Cerebellar nuclear complex (tissue), 1 donor: ENCODE results near the gene DCD.

Experiments
- DNase-seq, 2 experiments: peaks; one replicate each; lab custom pipeline; 2025; lab: John Stamatoyannopoulos, UW

The DCD gene

GRCh38 chr12:54606556-54606955, 41.6 kb downstream of the DCD start:
- no peak for DNase-seq

GRCh38 chr12:54605138-54605970, 42.8 kb downstream of the DCD start:
- no peak for DNase-seq

- no peak for DNase-seq
These were observed 43.7 kb downstream of the DCD start for GRCh38 chr12:54604436-54604835.

- DNase-seq, result no peak
These were observed 44.3 kb downstream of the DCD start for GRCh38 chr12:54603872-54604271.

GRCh38 chr12:54603173-54603814, 44.9 kb downstream of the DCD start:
- no peak for DNase-seq

- no peak for DNase-seq
These were observed 45.5 kb downstream of the DCD start for GRCh38 chr12:54602661-54603060.

GRCh38 chr12:54601841-54602240, 46.3 kb downstream of the DCD start:
- no peak for DNase-seq

- no peak for DNase-seq
These were observed 49.2 kb downstream of the DCD start for GRCh38 chr12:54598970-54599369.

- DNase-seq, result no peak
These were observed 51.6 kb downstream of the DCD start for GRCh38 chr12:54596526-54596946.

- DNase-seq, result no peak
These were observed 52.7 kb downstream of the DCD start for GRCh38 chr12:54595471-54595870.
